Stimulated activated CD8-positive, alpha-beta memory T cell treated with anti-CD3 and anti-CD28 coated beads, Interleukin-15, amount 100 ng/mL, for 1 hour (primary cell): ENCODE measurements around the gene CHP1.
"Not testable (repeated sequence)": the region's sequence is repeated elsewhere in the genome, so short reads cannot be mapped to it uniquely, and the experiment has no call there.

Source experiments
- DNase-seq: peaks from one replicate; pipeline ENCODE4 v3.0.0-alpha.2; 2020; ENCODE audit warnings: low read depth

CHP1 gene

DNA sequence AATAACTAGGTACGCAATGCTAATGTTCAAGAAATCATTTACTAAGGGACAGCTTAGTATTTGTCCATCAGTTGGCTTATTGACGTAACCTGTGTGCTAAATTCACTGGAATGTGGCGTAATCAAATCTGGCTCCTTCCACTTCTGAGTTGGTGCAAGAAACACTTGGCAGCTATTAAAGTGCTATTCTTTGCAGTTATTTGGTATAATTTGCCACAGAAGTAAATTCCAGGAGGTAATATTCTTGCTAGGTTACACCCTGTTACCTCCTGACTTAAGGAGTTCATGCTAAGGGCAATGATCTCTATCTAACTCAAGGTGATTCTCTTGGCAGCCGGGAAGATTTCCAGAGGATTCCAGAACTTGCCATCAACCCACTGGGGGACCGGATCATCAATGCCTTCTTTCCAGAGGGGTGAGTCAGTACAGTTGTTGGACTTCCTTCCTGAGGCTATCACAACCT, 25.5 kb downstream of the CHP1 start:
- DNase-seq, result no peak

- DNase-seq, result no peak
Observed at GRCh38 chr15:41258750-41259471, 27.8 kb downstream of the CHP1 start.

- DNase-seq, result no peak
Observed at GRCh38 chr15:41259546-41260189, 28.6 kb downstream of the CHP1 start.

GRCh38 chr15:41260924-41261323, 29.9 kb downstream of the CHP1 start:
- DNase-seq, result not testable (repeated sequence)

GRCh38 chr15:41262571-41262970, 31.5 kb downstream of the CHP1 start:
- DNase-seq, result no peak

DNA sequence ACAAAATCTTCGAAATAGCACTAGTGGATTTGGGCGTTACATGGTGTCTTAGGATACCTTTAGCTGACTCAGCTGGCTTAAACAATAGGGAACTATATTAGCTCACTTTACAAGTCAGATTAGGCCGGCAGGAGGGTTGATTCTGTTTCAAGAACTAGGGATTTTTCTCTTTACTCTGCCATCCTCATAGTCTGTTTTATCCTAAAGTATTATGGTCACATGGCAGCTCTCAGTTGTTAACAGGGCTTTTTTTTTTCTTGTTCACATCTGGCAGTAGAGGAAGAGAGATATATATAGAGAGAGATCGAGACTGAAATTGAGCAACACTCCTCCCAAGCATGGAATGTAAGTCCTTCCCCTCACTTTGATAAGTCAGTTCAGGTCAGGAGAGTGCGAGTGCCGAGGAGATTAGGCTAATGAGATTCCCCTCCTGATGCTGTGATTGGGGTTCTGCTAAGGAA, 32.9 kb downstream of the CHP1 start:
- DNase-seq, result no peak

DNA sequence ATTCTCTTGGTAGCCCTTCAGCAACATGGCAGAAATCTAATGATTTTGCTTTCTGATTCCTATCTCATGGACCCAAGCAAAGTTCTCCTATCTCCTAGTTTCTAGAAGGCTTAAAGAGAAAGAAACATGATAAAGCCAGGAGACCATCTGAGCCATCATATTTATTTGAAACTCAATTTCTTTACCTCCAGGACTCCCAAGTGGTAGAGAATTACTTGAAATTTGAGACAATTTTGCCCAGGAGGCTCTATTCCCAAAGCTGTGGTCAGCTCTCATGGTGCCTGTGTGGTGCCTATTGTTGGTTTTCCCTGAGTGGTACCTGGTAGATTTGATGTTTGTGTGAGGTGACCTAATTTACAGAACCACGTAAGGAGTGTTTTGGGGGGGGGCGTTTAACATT, 38.8 kb downstream of the CHP1 start:
- DNase-seq, result no peak

DNA sequence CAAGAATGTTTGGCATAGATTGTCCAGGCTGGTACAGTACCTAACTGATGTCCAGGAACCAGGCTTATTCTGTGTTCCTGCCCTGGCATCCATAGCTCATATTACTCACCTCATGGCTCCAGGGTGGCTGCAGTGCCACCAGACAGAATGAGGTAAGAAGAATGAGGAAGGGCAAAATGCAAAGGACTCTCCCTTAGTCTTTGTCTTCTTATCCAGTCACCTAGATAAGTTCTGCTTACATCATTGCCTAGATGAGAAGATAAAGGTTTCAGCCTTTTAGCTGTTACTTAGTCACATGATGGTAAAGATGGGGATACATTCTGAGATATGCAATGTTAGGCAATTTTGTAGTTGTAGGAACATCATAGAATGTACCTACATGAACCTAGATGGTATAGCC, 45.8 kb downstream of the CHP1 start:
- no peak for DNase-seq

DNA sequence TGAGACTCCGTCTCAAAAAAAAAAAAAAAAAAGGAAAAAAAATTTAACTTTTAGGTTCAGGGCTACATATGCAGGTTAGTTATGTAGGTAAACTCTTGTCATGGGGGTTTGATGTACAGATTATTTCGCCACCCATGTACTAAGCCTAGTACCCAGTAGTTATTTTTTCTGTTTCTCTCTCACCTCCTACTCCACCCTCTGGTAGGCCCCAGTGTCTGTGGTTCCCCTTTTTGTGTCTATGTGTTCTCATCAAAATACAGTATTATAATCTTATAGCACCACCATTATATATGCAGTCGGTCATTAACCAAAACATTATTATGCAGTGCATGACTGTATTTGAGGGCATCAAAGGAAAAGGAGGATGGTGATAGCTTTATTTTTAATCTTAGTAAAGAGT, 47.3 kb downstream of the CHP1 start:
- DNase-seq, result no peak

GRCh38 chr15:41279535-41280283, 48.6 kb downstream of the CHP1 start:
- DNase-seq, result no peak

GRCh38 chr15:41281236-41281635, 50.2 kb downstream of the CHP1 start:
- no peak for DNase-seq

GRCh38 chr15:41282436-41282835, 51.4 kb downstream of the CHP1 start:
- not testable (repeated sequence) for DNase-seq

GRCh38 chr15:41282980-41283652, 52.0 kb downstream of the CHP1 start:
- DNase-seq, result not testable (repeated sequence)

DNA sequence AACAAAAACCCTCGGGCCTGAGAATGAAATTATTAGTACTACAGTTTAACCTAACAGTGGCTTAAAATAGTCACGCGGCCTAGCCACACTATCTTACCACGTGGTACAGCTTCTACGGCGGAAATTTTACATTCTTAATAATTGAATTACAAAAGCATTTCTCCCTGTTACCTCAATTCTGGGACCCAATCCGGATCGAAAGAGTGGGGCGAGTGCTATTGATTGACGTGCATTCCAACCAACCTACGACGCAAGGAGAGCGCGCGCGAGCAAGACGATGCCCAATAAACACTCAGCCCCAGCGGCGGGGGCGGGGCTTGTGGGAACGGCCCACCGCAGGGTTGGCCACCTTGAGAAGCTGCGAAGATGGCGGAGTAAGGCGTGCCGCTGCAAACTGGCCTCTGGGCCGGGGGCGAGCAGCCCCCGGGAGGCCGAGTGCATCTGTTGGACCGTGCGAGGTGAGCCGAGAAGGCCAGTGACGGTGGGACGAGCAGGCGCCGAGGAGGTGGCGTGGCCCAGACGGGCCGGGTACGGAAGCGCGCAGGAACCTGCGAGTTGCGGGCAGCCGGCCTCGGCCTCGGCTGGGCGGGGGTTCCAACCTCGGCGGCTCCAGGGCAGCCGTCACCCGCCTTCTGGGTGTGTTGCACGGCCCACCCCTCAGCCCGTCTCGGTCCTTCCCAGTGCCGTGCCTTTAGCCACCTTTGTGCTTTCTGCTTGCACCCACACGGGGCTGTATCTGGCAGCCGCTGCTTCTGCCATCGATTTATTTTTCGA, 52.8 kb downstream of the CHP1 start:
- DNase-seq, result peak; percentile 94

DNA sequence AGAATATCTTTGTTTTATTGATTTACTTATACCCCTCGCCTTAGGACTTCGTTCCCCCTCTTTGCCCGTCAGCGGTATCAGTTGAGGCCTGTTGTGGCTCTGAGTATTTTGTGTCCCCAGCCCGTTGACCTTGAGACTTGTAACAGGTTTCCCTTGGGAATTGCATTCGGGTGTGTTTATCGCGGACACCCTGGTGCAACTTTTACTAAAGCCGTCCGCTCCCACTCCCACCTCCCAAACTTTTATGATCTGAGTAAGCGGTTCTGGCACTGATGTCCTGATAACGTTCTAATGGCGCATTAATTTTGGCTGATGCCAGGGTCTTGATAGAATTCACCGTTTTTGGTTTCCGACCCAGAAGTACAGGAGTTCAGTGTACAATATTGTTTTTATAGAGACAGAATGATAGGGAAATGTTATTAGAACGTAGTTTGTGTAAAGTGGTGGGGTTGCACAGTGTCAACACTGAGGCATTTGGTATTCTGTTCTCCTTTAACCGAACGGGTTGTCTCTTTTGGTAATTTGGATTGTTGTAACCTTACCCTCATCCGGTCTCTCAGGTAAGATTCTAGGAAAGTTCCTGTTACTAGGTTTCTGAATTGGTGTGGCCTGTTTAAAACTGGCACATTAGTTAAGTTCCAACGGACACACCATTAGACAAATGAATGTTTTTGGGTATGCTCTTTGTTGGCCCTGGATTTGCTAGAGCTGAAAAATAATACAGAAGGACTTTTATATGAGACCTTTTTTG, 53.5 kb downstream of the CHP1 start:
- no peak for DNase-seq

DNA sequence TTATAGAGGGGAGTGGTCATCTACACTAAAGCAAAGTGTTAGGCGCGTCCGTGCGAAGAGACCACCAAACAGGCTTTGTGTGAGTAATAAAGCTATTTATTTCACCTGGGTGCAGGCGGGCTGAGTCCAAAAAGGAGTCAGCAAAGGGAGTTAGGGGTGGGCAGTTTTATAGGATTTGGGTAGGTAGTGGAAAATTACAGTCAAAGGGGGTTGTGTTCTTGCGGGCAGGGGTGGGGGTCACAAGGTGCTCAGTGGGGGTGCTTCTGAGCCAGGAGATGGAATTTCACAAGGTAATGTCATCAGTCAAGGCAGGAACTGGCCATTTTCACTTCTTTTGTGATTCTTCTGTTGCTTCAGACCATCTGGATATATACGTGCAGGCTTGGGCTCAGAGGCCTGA, 54.2 kb downstream of the CHP1 start:
- no peak for DNase-seq

DNA sequence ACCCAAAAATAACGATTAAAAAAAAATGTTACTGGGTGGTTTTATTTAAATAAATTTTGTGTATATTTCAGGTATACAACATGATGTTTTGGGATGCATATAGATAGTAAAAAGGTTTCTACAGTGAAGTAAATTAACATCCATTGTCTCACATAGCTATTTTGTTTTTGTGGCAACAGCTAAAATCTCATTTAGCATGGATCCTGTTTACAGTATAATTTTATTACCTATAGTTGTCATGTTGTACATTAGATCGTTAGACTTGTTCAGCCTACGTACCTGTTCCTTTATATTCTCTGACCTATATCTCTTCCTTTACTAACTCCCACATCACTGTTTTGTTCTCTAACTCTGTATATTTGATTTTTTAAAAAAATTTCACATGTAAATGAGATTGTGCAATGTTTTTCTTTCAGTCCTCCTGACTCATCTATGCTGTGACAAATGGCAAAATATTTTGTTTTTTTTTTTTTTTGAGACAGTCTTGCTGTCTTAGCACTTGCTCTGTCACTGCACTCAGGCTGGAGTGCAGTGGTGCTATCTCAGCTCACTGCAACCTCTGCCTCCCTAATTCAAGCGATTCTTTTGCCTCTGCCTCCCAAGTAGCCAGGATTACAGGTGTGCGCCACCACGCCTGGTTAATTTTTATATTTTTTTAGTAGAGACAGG, 55.7 kb downstream of the CHP1 start:
- DNase-seq, result no peak

DNA sequence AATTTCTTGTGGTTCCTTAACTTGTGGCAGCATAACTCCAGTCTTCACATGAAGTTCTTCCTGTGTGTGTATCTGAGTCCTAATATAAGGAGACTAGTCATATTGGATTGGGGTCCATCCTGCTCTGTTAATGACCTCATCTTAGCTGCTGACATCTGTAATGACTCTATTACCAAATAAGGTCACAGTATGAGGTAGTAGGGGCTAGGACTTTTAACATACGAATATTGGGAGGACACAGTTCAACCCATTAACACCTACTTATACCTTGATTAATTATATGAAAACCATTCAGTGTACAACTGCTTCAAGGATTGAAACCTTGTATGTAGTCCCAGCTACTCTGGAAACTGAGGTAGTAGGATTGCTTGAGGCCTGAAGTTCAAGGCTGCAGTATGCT, 57.4 kb downstream of the CHP1 start:
- DNase-seq, result no peak

- no peak for DNase-seq
Observed at GRCh38 chr15:41289953-41290352, 58.9 kb downstream of the CHP1 start.

- DNase-seq, result no peak
Observed at GRCh38 chr15:41291065-41291631, 60.1 kb downstream of the CHP1 start.
